Neural progenitor cell (in vitro differentiated cells): Measurements from ENCODE around the gene FBXW11. TPM values are rescaled to one million over a fixed set of nuclear protein-coding genes. Genes with fewer than 3 reads are reported as not detected.

Source experiments
- DNase-seq: peaks from one replicate; pipeline ENCODE4 v3.0.0-alpha.2; 2016; ENCODE audit warnings: low spot score
- H2AFZ ChIP-seq: fragments of 200-600 bp; sonication (generic); replicated peaks from 2 replicates; pipeline ENCODE4 v1.6.1; 2016; ENCODE audit warnings: antibody characterized with exemption
- H3F3A ChIP-seq: fragments of 200-600 bp; sonication (generic); 2 replicates; pipeline ENCODE4 v1.6.1; 2016; ENCODE audit warnings: antibody characterized with exemption, low read depth
- H3K27ac ChIP-seq: fragments of 200-600 bp; sonication (generic); 2 replicates; pipeline ENCODE4 v1.5.1; 2016; ENCODE audit warnings: mild to moderate bottlenecking
- H3K27me3 ChIP-seq: fragments of 200-600 bp; sonication (generic); 2 replicates; pipeline ENCODE4 v1.6.1; 2016; ENCODE audit warnings: mild to moderate bottlenecking, moderate library complexity
- H3K36me3 ChIP-seq: fragments of 200-600 bp; sonication (generic); 2 replicates; pipeline ENCODE4 v1.5.1; 2016
- H3K4me1 ChIP-seq: fragments of 200-600 bp; sonication (generic); 2 replicates; pipeline ENCODE4 v1.6.1; 2016; ENCODE audit warnings: mixed run types
- H3K4me2 ChIP-seq: fragments of 200-600 bp; sonication (generic); 2 replicates; pipeline ENCODE4 v1.6.1; 2016
- H3K4me3 ChIP-seq: fragments of 200-600 bp; sonication (generic); 2 replicates; pipeline ENCODE4 v1.5.1; 2016
- H3K79me2 ChIP-seq: fragments of 200-600 bp; sonication (generic); 2 replicates; pipeline ENCODE4 v1.6.1; 2016; ENCODE audit warnings: low read depth
- H3K9ac ChIP-seq: fragments of 200-600 bp; sonication (generic); 2 replicates; pipeline ENCODE4 v1.6.1; 2016
- H3K9me3 ChIP-seq: fragments of 200-600 bp; sonication (generic); 2 replicates; pipeline ENCODE4 v1.5.1; 2016; ENCODE audit warnings: low read depth
- H4K20me1 ChIP-seq: fragments of 200-600 bp; sonication (generic); 2 replicates; pipeline ENCODE4 v1.6.1; 2016; ENCODE audit warnings: low read depth
- H3K27ac Mint-ChIP-seq: 3 replicates; pipeline ENCODE4 v1.8.0; 2021; ENCODE audit warnings: mixed read lengths
- H3K27me3 Mint-ChIP-seq: 2 replicates; pipeline ENCODE4 v1.8.0; 2022; ENCODE audit warnings: low read depth, mild to moderate bottlenecking, inconsistent platforms, moderate library complexity, mixed read lengths; ENCODE audit not compliant: insufficient read depth
- H3K36me3 Mint-ChIP-seq: 3 replicates; pipeline ENCODE4 v1.8.0; 2021; ENCODE audit warnings: mixed read lengths
- H3K4me1 Mint-ChIP-seq: 3 replicates; pipeline ENCODE4 v1.8.0; 2021; ENCODE audit warnings: mixed read lengths
- H3K4me3 Mint-ChIP-seq: 3 replicates; pipeline ENCODE4 v1.8.0; 2021; ENCODE audit warnings: mild to moderate bottlenecking, moderate library complexity, mixed read lengths
- H3K9me3 Mint-ChIP-seq: 3 replicates; pipeline ENCODE4 v1.8.0; 2020; ENCODE audit warnings: mixed read lengths
- EZH2 ChIP-seq: fragments of 200-600 bp; sonication (generic); IDR thresholded peaks from 2 replicates; pipeline ENCODE4 v1.6.1; 2017; ENCODE audit warnings: antibody characterized with exemption, mild to moderate bottlenecking, moderate library complexity
- EZH2phosphoT487 ChIP-seq: fragments of 200-600 bp; sonication (generic); IDR thresholded peaks from 2 replicates; pipeline ENCODE4 v1.6.1; 2017; ENCODE audit warnings: antibody characterized with exemption
- total RNA-seq: library from RNA; depleted of rRNA; stranded (reverse); fragments of >200 nt; gene quantifications from 2 replicates; pipeline ENCODE4 v1.2.3, GENCODE V29; 2015; ENCODE audit warnings: low replicate concordance
- TF ChIP-seq, protein P1 (sequence below): fragments of 200-600 bp; sonication (generic); IDR thresholded peaks from 2 replicates; pipeline ENCODE4 v1.5.1; 2017; ENCODE audit warnings: antibody characterized with exemption, mild to moderate bottlenecking

Gene FBXW11
- total RNA-seq, result 74.5 and 79.1 TPM in 2 replicates

DNA sequence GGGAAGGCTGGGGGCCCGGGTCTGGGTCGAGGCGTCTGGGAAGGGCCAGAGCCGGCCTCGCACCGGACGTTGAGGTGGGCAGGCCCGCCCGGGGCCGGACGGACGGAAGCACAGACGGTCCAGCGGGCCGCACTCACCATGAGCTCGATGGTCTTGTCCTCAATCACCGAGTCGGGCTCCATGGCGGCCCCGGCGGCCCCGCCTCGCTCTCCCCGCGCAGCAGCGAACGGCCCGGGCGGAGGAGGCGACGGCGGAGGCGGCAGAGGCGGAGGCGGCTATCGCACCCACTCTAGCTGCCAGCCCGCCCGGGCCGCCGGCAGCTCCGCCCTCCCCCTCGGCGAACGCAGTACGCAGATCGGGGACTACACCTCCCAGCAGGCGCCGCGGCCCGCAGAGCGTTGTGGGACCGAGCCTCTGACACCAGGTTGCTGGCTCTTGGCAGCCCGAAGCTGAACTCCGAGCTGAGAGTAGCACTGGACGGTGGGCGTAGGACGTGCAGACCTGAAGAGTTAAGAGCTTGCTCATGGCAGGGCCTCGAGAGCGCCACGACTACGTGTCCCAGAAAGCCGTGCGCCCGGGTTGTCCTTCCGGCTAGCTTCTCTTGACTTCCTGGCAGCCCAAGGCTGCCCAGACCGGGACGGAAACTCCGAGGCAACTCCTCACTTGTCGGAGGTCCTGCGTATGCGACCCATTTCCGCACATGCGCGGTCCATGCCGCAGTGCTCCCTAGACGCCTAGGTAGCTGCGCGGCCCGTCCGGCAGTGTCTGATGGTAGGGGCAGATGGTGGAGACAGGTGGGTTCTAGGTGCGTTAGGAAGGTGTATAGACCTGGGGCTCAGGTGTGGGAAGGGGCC is at the start of gene FBXW11:
FBXW11 (minus strand) TSS at position 318 of the 854 bp plus-strand sequence; CDS start at position 182, 136 bp downstream.
- Histone ChIP-seq H4K20me1 (peaks cover 38% of the 10 kb centered on the region), H3F3A (peaks cover 55% of the 10 kb centered on the region), H3K4me3 (peak within 1 kb of the TSS; percentile 96), H3K4me1 (peaks cover 37% of the 10 kb centered on the region), H2AFZ (peak within 1 kb of the TSS; percentile 100), H3K9ac (peak within 1 kb of the TSS; percentile 85), H3K79me2 (peaks cover 63% of the 10 kb centered on the region), H3K27ac (peak within 1 kb of the TSS; percentile 96), H3K36me3 (no peaks in the 10 kb centered on the region), H3K4me2 (peak within 1 kb of the TSS; percentile 79), H3K27me3 (no peaks in the 10 kb centered on the region), H3K9me3 (no peaks in the 10 kb centered on the region)
- H3K36me3 Mint-ChIP-seq, result no peaks in the 10 kb centered on the region
- peaks cover 37% of the 10 kb centered on the region for H3K4me1 Mint-ChIP-seq
- peak within 1 kb of the TSS; percentile 98 for H3K27ac Mint-ChIP-seq
- H3K27me3 Mint-ChIP-seq, result peaks cover 2% of the 10 kb centered on the region
- peak within 1 kb of the TSS; percentile 96 for H3K4me3 Mint-ChIP-seq
- H3K9me3 Mint-ChIP-seq, result no peaks in the 10 kb centered on the region
- peak; percentile 98 for DNase-seq
- TF ChIP-seq EZH2phosphoT487 (no peak), EZH2 (no peak)
- TF ChIP-seq, protein P1, sequence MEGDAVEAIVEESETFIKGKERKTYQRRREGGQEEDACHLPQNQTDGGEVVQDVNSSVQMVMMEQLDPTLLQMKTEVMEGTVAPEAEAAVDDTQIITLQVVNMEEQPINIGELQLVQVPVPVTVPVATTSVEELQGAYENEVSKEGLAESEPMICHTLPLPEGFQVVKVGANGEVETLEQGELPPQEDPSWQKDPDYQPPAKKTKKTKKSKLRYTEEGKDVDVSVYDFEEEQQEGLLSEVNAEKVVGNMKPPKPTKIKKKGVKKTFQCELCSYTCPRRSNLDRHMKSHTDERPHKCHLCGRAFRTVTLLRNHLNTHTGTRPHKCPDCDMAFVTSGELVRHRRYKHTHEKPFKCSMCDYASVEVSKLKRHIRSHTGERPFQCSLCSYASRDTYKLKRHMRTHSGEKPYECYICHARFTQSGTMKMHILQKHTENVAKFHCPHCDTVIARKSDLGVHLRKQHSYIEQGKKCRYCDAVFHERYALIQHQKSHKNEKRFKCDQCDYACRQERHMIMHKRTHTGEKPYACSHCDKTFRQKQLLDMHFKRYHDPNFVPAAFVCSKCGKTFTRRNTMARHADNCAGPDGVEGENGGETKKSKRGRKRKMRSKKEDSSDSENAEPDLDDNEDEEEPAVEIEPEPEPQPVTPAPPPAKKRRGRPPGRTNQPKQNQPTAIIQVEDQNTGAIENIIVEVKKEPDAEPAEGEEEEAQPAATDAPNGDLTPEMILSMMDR, result no peak

DNA sequence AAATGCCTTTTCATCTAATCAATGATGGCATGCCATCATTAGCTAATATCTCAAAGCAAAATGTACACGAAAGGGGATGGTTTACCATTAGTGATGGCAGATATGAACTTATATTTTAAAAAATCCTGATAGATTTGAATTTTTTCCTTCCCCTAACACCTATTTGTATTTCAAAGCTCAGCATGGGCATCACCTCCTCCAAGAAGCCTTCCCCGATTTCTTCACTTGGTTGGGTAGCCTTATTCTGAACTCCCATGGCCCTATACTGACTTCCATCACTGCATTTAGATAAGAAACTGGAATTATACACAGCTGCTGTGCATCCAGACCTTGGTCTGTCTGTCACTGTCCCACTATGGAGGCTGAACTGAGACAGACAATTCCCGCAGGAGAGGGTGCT is 49.6 kb upstream of the FBXW11 start:
- no peak overlapping the region for H3K4me3 Mint-ChIP-seq

DNA sequence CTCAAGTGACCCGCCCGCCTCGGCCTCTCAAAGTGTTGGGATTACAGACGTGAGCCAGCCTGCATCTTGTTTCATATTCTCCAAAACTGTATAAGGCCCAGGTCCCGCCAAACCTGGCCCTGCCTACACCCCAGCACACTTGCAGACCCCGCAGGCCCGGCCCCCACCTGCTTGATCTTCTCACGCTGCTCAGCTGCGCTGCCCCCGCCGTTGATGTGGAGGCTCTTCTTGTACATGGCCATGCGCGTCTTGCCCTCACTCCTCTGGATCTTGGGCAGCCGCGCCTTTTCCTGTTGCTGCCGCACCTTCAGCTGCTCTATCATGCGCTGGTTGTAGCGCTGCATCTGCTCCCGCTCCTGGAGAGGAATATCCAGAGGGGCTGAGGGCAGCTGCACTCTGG is 49.0 kb upstream of the FBXW11 start:
- no peak overlapping the region for H3K9ac ChIP-seq
- H3K36me3 Mint-ChIP-seq, result peaks cover 17% of the 10 kb centered on the region
- no peaks in the 10 kb centered on the region for H4K20me1 ChIP-seq
- H3F3A ChIP-seq, result no peaks in the 10 kb centered on the region
- H3K4me3 ChIP-seq, result no peak overlapping the region
- H3K9me3 ChIP-seq, result no peaks in the 10 kb centered on the region
- no peaks in the 10 kb centered on the region for H3K27me3 ChIP-seq
- H3K9me3 Mint-ChIP-seq, result no peaks in the 10 kb centered on the region
- no peak overlapping the region for H3K4me3 Mint-ChIP-seq
- peaks cover 7% of the 10 kb centered on the region for H3K27me3 Mint-ChIP-seq
- DNase-seq, result no peak
- no peak overlapping the region for H3K27ac Mint-ChIP-seq
- peaks cover 15% of the 10 kb centered on the region for H3K4me1 Mint-ChIP-seq
- no peak overlapping the region for H2AFZ ChIP-seq
- H3K4me2 ChIP-seq, result no peak overlapping the region
- H3K79me2 ChIP-seq, result no peaks in the 10 kb centered on the region
- no peaks in the 10 kb centered on the region for H3K36me3 ChIP-seq
- no peak for TF ChIP-seq EZH2
- TF ChIP-seq, protein P1, result no peak
- TF ChIP-seq EZH2phosphoT487, result no peak
- no peak overlapping the region for H3K27ac ChIP-seq
- H3K4me1 ChIP-seq, result no peaks in the 10 kb centered on the region

More for the DNA sequence above, 49.6 kb upstream of the FBXW11 start:
- H3K9ac ChIP-seq, result no peak overlapping the region
- no peaks in the 10 kb centered on the region for H4K20me1 ChIP-seq
- no peak overlapping the region for H3K4me3 ChIP-seq
- H2AFZ ChIP-seq, result no peak overlapping the region
- H3K4me1 ChIP-seq, result no peaks in the 10 kb centered on the region
- Mint-ChIP-seq H3K36me3 (peaks cover 21% of the 10 kb centered on the region), H3K9me3 (no peaks in the 10 kb centered on the region), H3K27ac (no peak overlapping the region), H3K27me3 (peaks cover 7% of the 10 kb centered on the region), H3K4me1 (peaks cover 13% of the 10 kb centered on the region)
- H3K36me3 ChIP-seq, result no peaks in the 10 kb centered on the region
- H3K9me3 ChIP-seq, result no peaks in the 10 kb centered on the region
- no peak overlapping the region for H3K27ac ChIP-seq
- TF ChIP-seq EZH2 (no peak), EZH2phosphoT487 (no peak)
- TF ChIP-seq, protein P1, result no peak
- H3F3A ChIP-seq, result no peaks in the 10 kb centered on the region
- DNase-seq, result no peak
- H3K27me3 ChIP-seq, result no peaks in the 10 kb centered on the region
- H3K4me2 ChIP-seq, result no peak overlapping the region
- no peaks in the 10 kb centered on the region for H3K79me2 ChIP-seq
